GM19395 (cell line): ENCODE measurements around the gene LAMC1.

Experiments used
- ATAC-seq: cut with Tn5 transposase; IDR thresholded peaks from one replicate; pipeline ENCODE4 v1.9.1; 2021; ENCODE audit warnings: mild to moderate bottlenecking, moderate library complexity; ENCODE audit not compliant: unreplicated experiment

LAMC1 gene

GRCh38 chr1:183101841-183102276 lies 78.6 kb downstream of the LAMC1 start:
- ATAC-seq, result no peak

GRCh38 chr1:183103147-183103546 lies 79.9 kb downstream of the LAMC1 start:
- no peak for ATAC-seq

- ATAC-seq, result no peak
These were observed 80.4 kb downstream of the LAMC1 start for GRCh38 chr1:183103577-183103976.

GRCh38 chr1:183105449-183105848 lies 82.2 kb downstream of the LAMC1 start:
- ATAC-seq, result no peak

- ATAC-seq, result no peak
These were observed 82.9 kb downstream of the LAMC1 start for GRCh38 chr1:183106166-183106565.

GRCh38 chr1:183106746-183107145 lies 83.5 kb downstream of the LAMC1 start:
- no peak for ATAC-seq

- no peak for ATAC-seq
These were observed 87.2 kb downstream of the LAMC1 start for GRCh38 chr1:183110326-183110880.

- no peak for ATAC-seq
These were observed 91.2 kb downstream of the LAMC1 start for GRCh38 chr1:183114441-183114840.

- no peak for ATAC-seq
These were observed 93.2 kb downstream of the LAMC1 start for GRCh38 chr1:183116416-183116815.

GRCh38 chr1:183121609-183122008 lies 98.4 kb downstream of the LAMC1 start:
- ATAC-seq, result no peak

- no peak for ATAC-seq
These were observed 101.0 kb downstream of the LAMC1 start for GRCh38 chr1:183124259-183124658.

- no peak for ATAC-seq
These were observed 102.2 kb downstream of the LAMC1 start for GRCh38 chr1:183125279-183125999.

GRCh38 chr1:183126000-183126366 lies 102.8 kb downstream of the LAMC1 start:
- ATAC-seq, result no peak

- ATAC-seq, result no peak
These were observed 103.3 kb downstream of the LAMC1 start for GRCh38 chr1:183126528-183126927.

GRCh38 chr1:183129921-183130690 lies 106.9 kb downstream of the LAMC1 start:
- no peak for ATAC-seq

- no peak for ATAC-seq
These were observed 107.9 kb downstream of the LAMC1 start for GRCh38 chr1:183131166-183131565.

GRCh38 chr1:183135336-183135735 lies 112.1 kb downstream of the LAMC1 start:
- ATAC-seq, result no peak

- no peak for ATAC-seq
These were observed 114.6 kb downstream of the LAMC1 start for GRCh38 chr1:183137782-183138181.

GRCh38 chr1:183138301-183138700 lies 115.1 kb downstream of the LAMC1 start:
- ATAC-seq, result no peak

- no peak for ATAC-seq
These were observed 116.2 kb downstream of the LAMC1 start for GRCh38 chr1:183139281-183139942.

- no peak for ATAC-seq
These were observed 117.4 kb downstream of the LAMC1 start for GRCh38 chr1:183140633-183141032.
